ENCODE measurements around the gene ZNF653.

- no peak for TF ChIP-seq CTCF (conservative IDR thresholded peaks at IDR 0.05; ENCODE audit: low read depth, low read length)
- TF ChIP-seq EZH2phosphoT487 (IDR thresholded peaks at IDR 0.05; ENCODE audit: borderline replicate concordance, low read length): no peak
- no peak for TF ChIP-seq EZH2 (IDR thresholded peaks at IDR 0.05; ENCODE audit: low read length, unreplicated experiment)
Measured at GRCh38 chr19:11450570-11451326, 54.9 kb downstream of the ZNF653 start.
